Colonic mucosa (tissue), 4 donors: ENCODE measurements around the gene PLXNB3. TPM values are rescaled to one million over a fixed set of nuclear protein-coding genes. Genes with fewer than 3 reads are reported as not detected.

ENCODE experiments used
- DNase-seq: peaks from one replicate; pipeline ENCODE4 v3.0.0-alpha.2; 2020
- H3K27ac ChIP-seq: fragments of 200-600 bp; one replicate; pipeline ENCODE4 v1.8.0; 2021
- H3K27me3 ChIP-seq: fragments of 200-600 bp; one replicate; pipeline ENCODE4 v1.8.0; 2021
- H3K36me3 ChIP-seq: fragments of 200-600 bp; one replicate; pipeline ENCODE4 v1.8.0; 2021
- H3K4me1 ChIP-seq: fragments of 200-600 bp; one replicate; pipeline ENCODE4 v1.8.0; 2021; ENCODE audit warnings: mild to moderate bottlenecking
- H3K4me3 ChIP-seq: fragments of 200-600 bp; one replicate; pipeline ENCODE4 v1.8.0; 2021
- H3K9ac ChIP-seq, 2 donors: one replicate each; pipeline ENCODE4 v1.7.0; 2013; ENCODE audit warnings: control low read depth in 2 of 2, low read depth in 2 of 2, low read length in 2 of 2
- H3K9me3 ChIP-seq: fragments of 200-600 bp; one replicate; pipeline ENCODE4 v1.8.0; 2021
- intact Hi-C: fragments of 100-400 bp; cut with DNase I; formaldehyde crosslinking; loops from one replicate; pipeline ENCODE4 v1.14.1; 2022
- total RNA-seq, 2 donors: library from RNA; stranded (reverse); fragmentation: NEBNext Ultra II Directional in 1 of 2; extraction: Animal tissue kit (Norgen Biotek cat#: 25700) in 1 of 2; gene quantifications; one replicate each; pipeline ENCODE4 v1.2.1, GENCODE V29; 2021
- TF ChIP-seq, protein P1 (sequence below): fragments of 200-600 bp; IDR thresholded peaks from one replicate; pipeline ENCODE4 v1.8.0; 2022; ENCODE audit warnings: antibody characterized with exemption, mild to moderate bottlenecking
- donor health status: healthy.
- donor health status: DM: no; HTN: no; CAD: no.
- donor health status: DM: no; HTN: no; CAD: no.

Gene PLXNB3
- total RNA-seq, 2 donors from 2014 or later = 0.57 to 3.7 TPM

DNA sequence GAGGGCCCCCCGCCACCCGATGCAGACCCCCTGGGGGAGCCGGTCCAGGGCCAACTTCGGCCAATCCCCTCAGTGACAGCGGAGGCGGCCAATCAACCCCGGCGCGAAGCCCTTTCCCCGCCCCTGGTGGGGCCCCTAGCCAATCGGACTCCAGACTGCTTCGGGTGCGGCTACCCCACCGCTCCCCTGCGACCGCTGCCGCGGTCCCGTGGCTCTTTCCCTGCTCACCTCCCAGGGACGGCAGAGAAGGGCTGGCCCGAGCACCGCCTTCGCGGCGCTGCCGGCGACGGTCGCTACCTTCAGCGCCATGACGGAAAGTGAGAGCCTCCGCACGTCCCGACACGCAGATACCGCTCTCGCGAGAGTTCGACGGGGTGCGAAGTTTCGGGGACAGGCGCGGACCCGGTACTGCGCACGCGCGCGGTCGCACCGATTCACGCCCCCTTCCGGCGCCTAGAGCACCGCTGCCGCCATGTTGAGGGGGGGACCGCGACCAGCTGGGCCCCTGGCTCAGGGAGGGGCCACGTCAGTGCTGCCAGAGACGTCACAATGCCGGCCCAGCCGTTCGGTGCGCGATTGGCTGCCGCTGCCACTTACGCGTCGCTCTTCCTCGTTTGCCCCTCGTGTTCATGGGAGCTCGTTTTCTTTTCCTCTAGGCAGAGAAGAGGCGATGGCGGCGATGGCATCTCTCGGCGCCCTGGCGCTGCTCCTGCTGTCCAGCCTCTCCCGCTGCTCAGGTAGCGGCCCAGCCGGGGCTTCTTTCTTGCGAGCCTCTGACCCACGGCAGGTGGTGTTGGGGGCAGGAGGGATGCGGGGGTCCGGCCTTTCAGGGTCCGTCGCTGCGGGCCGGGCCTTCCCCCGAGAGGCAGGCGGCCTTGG lies 30.2 kb downstream of the PLXNB3 start, which contains the start of the genes IDH3G and SSR4:
Gene IDH3G (minus strand): TSS at position 358 of the 879 bp plus-strand sequence. CDS start 49 bp downstream, at position 309.
Gene SSR4 (plus strand): TSS at position 651 of the 879 bp plus-strand sequence. CDS start 20 bp downstream, at position 671.
- Histone ChIP-seq H3K4me1 (peaks cover 6% of the 10 kb centered on the region), H3K27ac (peak within 1 kb of the TSS; percentile 90), H3K36me3 (peaks cover 4% of the 10 kb centered on the region), H3K9ac (peak within 1 kb of the TSS; percentile 55 to 84), H3K9me3 (no peaks in the 10 kb centered on the region), H3K27me3 (no peaks in the 10 kb centered on the region), H3K4me3 (peak within 1 kb of the TSS; percentile 69)
- intact Hi-C loops = no loop called here
- peak; percentile 89 for DNase-seq
- TF ChIP-seq, protein P1, sequence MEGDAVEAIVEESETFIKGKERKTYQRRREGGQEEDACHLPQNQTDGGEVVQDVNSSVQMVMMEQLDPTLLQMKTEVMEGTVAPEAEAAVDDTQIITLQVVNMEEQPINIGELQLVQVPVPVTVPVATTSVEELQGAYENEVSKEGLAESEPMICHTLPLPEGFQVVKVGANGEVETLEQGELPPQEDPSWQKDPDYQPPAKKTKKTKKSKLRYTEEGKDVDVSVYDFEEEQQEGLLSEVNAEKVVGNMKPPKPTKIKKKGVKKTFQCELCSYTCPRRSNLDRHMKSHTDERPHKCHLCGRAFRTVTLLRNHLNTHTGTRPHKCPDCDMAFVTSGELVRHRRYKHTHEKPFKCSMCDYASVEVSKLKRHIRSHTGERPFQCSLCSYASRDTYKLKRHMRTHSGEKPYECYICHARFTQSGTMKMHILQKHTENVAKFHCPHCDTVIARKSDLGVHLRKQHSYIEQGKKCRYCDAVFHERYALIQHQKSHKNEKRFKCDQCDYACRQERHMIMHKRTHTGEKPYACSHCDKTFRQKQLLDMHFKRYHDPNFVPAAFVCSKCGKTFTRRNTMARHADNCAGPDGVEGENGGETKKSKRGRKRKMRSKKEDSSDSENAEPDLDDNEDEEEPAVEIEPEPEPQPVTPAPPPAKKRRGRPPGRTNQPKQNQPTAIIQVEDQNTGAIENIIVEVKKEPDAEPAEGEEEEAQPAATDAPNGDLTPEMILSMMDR = no peak

DNA sequence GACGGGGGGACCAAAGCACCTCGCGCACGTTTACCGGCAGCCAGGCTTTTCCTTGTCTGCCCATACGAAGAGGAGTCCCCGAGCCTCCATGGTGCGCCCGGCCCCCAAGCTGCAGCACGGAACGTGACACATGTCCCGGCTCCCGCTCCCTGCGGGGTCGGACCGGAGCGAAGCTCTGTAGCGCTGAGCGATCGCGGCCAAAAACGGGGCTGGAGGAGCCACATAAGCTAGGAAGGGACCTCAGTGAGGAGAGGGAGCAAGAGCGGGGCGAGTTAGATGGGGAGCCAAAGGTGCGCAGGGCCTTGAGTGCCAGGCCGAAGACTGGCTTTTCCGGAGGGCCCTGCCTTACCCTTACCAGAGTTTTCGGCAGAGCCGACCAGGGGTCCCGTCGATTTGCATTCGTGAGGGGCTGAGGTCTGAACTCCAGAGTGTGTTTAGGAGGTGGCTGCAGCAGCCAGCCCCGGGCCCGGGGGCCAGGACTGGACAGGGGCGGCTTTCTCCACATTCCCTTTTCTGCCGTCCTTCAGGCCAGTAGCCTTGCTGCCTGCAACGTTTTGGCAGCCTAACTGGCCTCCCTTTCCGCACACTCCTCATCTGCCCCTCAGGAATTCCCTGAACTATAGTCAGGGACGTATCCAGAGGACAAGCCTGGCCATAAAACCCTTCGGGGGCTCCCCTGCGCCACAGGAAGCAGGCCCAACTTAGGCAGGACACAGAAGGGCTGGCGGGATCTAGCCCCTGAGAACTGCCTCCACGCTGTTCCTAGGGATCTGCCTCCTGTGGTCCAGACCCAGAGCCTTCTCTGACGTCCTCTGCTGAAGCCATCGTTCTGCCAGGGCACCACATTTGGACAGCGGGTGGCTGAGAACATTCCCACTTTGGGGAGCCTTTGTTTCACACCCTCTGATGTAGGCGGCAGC lies 31.1 kb downstream of the PLXNB3 start:
- H3K9me3 ChIP-seq = no peaks in the 10 kb centered on the region
- peaks cover 6% of the 10 kb centered on the region for H3K4me1 ChIP-seq
- H3K4me3 ChIP-seq = peak overlapping the region; percentile 69
- intact Hi-C loops = no loop called here
- TF ChIP-seq, protein P1 = no peak
- no peak for DNase-seq
- H3K36me3 ChIP-seq = peaks cover 4% of the 10 kb centered on the region
- no peaks in the 10 kb centered on the region for H3K27me3 ChIP-seq
- peak overlapping the region; percentile 90 for H3K27ac ChIP-seq
- H3K9ac ChIP-seq = peak overlapping the region; percentile 55 to 84

DNA sequence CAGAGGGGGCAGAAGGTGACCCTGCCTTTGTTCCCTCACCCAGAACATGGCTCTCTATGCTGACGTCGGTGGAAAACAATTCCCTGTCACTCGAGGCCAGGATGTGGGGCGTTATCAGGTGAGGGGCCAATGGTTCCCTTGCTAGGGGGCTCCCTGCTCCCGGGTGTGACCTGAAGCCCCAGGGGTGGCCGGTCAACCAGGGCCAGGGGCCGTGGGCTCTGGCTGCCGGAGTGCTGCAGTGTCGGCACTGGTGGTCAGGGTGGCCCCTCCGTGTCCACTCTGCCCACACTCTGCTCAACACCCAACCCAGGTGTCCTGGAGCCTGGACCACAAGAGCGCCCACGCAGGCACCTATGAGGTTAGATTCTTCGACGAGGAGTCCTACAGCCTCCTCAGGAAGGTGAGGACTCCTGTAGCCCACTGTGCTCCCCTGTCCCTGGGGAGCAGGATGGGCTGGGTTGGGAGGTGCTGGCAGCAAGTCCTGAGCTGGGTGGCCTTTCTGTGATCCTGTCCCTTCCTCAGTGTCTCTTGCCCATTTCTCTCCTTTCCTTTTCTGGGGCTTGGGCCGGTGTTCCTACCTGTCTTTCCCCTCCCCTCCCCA lies 33.5 kb downstream of the PLXNB3 start:
- Histone ChIP-seq H3K27ac (no peak overlapping the region), H3K4me3 (no peak overlapping the region), H3K36me3 (peaks cover 4% of the 10 kb centered on the region), H3K9me3 (no peaks in the 10 kb centered on the region), H3K4me1 (peaks cover 6% of the 10 kb centered on the region), H3K9ac (no peak overlapping the region), H3K27me3 (no peaks in the 10 kb centered on the region)
- intact Hi-C loops = no loop called here
- TF ChIP-seq, protein P1 = no peak
- no peak for DNase-seq

DNA sequence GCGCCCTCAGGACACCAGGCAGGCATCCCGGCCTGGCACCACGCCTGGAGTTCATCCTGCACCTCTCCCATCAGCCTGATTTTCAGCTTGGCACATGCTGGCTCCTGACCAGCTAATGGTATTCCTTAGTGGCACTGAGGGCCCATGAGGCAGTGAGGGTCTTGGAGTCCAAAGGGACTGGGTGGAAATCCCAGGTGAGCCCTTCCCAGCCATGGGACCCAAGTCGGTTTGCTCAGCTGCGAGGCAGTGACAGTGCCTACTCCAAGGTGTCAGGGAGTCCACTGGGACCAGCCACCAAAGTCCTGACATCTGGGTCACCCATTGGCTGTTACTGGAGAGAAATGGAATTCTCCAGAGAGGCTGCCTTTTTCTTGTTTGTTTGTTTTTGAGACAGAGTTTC lies 35.3 kb downstream of the PLXNB3 start:
- H3K27me3 ChIP-seq = no peaks in the 10 kb centered on the region
- peaks cover 4% of the 10 kb centered on the region for H3K36me3 ChIP-seq
- H3K4me1 ChIP-seq = no peaks in the 10 kb centered on the region
- no peak overlapping the region for H3K4me3 ChIP-seq
- H3K27ac ChIP-seq = no peak overlapping the region
- DNase-seq = no peak
- no peak overlapping the region for H3K9ac ChIP-seq
- TF ChIP-seq, protein P1 = no peak
- intact Hi-C loops = no loop called here
- no peaks in the 10 kb centered on the region for H3K9me3 ChIP-seq

DNA sequence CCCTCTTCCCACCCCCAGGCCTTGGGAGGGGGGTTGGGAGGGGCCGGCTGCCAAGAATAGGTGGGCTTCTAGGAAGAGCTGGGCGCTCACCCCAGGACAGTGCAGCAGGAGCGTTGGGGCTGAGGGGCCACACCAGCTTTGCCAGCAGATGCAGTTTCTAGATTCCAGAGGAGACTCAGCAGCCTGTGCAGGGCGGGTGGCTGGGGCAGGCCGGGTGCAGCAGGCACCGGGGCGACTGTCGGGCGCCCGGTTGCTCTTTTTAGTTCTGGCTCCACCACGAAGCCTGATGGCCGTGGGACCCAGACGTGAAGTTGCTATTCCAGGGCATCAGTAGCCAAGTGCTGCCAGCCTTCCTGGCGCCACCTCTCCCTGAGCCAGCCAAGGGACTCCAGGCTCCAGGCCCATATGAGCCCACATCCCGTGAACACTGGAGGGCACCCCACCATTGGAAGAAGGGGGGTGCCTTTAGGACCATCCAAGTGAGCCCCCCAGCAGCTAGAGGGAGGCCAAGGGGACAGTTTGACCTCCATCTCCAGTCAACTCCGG lies 36.2 kb downstream of the PLXNB3 start:
- no peak overlapping the region for H3K9ac ChIP-seq
- H3K27me3 ChIP-seq = no peaks in the 10 kb centered on the region
- intact Hi-C loops = no loop called here
- H3K4me3 ChIP-seq = no peak overlapping the region
- H3K4me1 ChIP-seq = no peaks in the 10 kb centered on the region
- H3K27ac ChIP-seq = no peak overlapping the region
- peaks cover 4% of the 10 kb centered on the region for H3K36me3 ChIP-seq
- no peak for DNase-seq
- H3K9me3 ChIP-seq = no peaks in the 10 kb centered on the region
- TF ChIP-seq, protein P1 = no peak
